Esophagus muscularis mucosa (tissue), 4 donors: ENCODE measurements around the gene STRN3. TPM values are rescaled to one million over a fixed set of nuclear protein-coding genes. Genes with fewer than 3 reads are reported as not detected.
"Not testable (repeated sequence)": the region's sequence is repeated elsewhere in the genome, so short reads cannot be mapped to it uniquely, and the experiment has no call there.

Experiments used
- DNase-seq: peaks from one replicate; pipeline ENCODE4 v3.0.0-alpha.2; 2017; ENCODE audit errors: extremely low spot score
- H3K27ac ChIP-seq, 4 donors: fragments of 200-600 bp; sonication (generic); replicated peaks in 1 of 4; 1 replicate in 3 of 4; 2 replicates in 1 of 4; pipeline ENCODE4 v1.5.1; 2016 to 2019; ENCODE audit warnings: mild to moderate bottlenecking in 1 of 4
- H3K27me3 ChIP-seq, 4 donors: fragments of 200-600 bp; sonication (generic); one replicate each; pipeline versions ENCODE4 v1.5.1 to v1.6.0; 2016 to 2019
- H3K36me3 ChIP-seq, 4 donors: fragments of 200-600 bp; sonication (generic); one replicate each; pipeline ENCODE4 v1.5.1; 2016 to 2019
- H3K4me1 ChIP-seq, 4 donors: fragments of 200-600 bp; sonication (generic); one replicate each; pipeline ENCODE4 v1.5.1; 2016 to 2019
- H3K4me3 ChIP-seq, 4 donors: fragments of 200-600 bp; sonication (generic); 1 replicate in 2 of 4; 2 replicates in 2 of 4; pipeline ENCODE4 v1.5.1; 2016 to 2019; ENCODE audit warnings: mild to moderate bottlenecking in 4 of 4, moderate library complexity in 1 of 4
- H3K9me3 ChIP-seq, 4 donors: fragments of 200-600 bp; sonication (generic); 1 replicate in 3 of 4; 2 replicates in 1 of 4; pipeline ENCODE4 v1.5.1; 2016 to 2019
- CTCF ChIP-seq, 3 experiments: fragments of 200-600 bp in 2 of 3; fragments of 450-650 bp in 1 of 3; sonication (generic) in 2 of 3; IDR thresholded peaks; one replicate each; pipeline ENCODE4 v1.5.1; 2017 to 2019; ENCODE audit warnings: antibody characterized with exemption in 3 of 3, mild to moderate bottlenecking in 2 of 3, moderate library complexity in 1 of 3
- EP300 ChIP-seq: sonication (generic); formaldehyde crosslinking; IDR thresholded peaks from one replicate; pipeline ENCODE4 v1.6.1; 2017; ENCODE audit warnings: antibody characterized with exemption
- POLR2A ChIP-seq: fragments of 450-650 bp; IDR thresholded peaks from one replicate; pipeline ENCODE4 v1.6.1; 2017; ENCODE audit warnings: antibody characterized with exemption, moderate library complexity, mild to moderate bottlenecking, low read depth
- POLR2AphosphoS5 ChIP-seq, 2 donors: sonication (generic); formaldehyde crosslinking; IDR thresholded peaks; one replicate each; pipeline ENCODE4 v1.6.1; 2017; ENCODE audit warnings: antibody characterized with exemption in 2 of 2
- WGBS: methylation state at CpG from one replicate; pipeline ENCODE4 v1.1.5; 2018; 5-methylcytosine and 5-hydroxymethylcytosine counted together
- intact Hi-C: fragments of 100-400 bp; cut with DNase I; formaldehyde crosslinking; loops from one replicate; pipeline ENCODE4 v1.15.1; 2023
- total RNA-seq, 4 donors: library from RNA; depleted of rRNA; stranded (reverse); fragments of >200 nt; gene quantifications; one replicate each; pipeline versions ENCODE4 v1.1.0 to v1.2.1, GENCODE V29; 2016

Gene STRN3
- total RNA-seq, 4 donors from 2014 or later: 54.5 to 90.1 (median 68.9) TPM

- Histone ChIP-seq H3K9me3 (peaks cover 0 to 4% (median 3%) of the 10 kb centered on the region in 4 donors), H3K4me3 (no peak overlapping the region), H3K27me3 (no peaks in the 10 kb centered on the region), H3K4me1 (peaks cover 0 to 72% (median 69%) of the 10 kb centered on the region in 4 donors), H3K36me3 (peaks cover 0 to 4% (median 1%) of the 10 kb centered on the region in 4 donors), H3K27ac (no peak overlapping the region)
- 78% methylated on average over 5 of the region's 5 CpGs for WGBS
- TF ChIP-seq POLR2A: no peak
- no peak for TF ChIP-seq POLR2AphosphoS5 (IDR thresholded peaks at IDR 0.05)
- TF ChIP-seq EP300: no peak
- TF ChIP-seq CTCF (IDR thresholded peaks at IDR 0.05): no peak
- DNase-seq: no peak
- intact Hi-C loops: no loop called here
Measured at GRCh38 chr14:30971586-30971985, 54.6 kb downstream of the STRN3 start.

GRCh38 chr14:30969796-30970195 is 56.4 kb downstream of the STRN3 start:
- H3K27ac ChIP-seq, H3K4me3 ChIP-seq, DNase-seq, intact Hi-C loops, H3K27me3 ChIP-seq: not testable (repeated sequence)
- 93% methylated on average over 4 of the region's 4 CpGs for WGBS
- Histone ChIP-seq H3K36me3 (peaks cover 0 to 11% (median 5%) of the 10 kb centered on the region in 4 donors), H3K9me3 (peaks cover 0 to 11% (median 10%) of the 10 kb centered on the region in 4 donors), H3K4me1 (peaks cover 0 to 55% (median 53%) of the 10 kb centered on the region in 4 donors)

- 90% methylated on average over 11 of the region's 11 CpGs for WGBS
Measured at GRCh38 chr14:30967364-30968098, 58.6 kb downstream of the STRN3 start.

GRCh38 chr14:30966415-30967363 is 59.5 kb downstream of the STRN3 start:
- intact Hi-C loops: no loop called here
- TF ChIP-seq CTCF (IDR thresholded peaks at IDR 0.05): no peak
- TF ChIP-seq POLR2A: no peak
- TF ChIP-seq POLR2AphosphoS5 (IDR thresholded peaks at IDR 0.05): no peak
- TF ChIP-seq EP300: no peak
- Histone ChIP-seq H3K4me3 (no peak overlapping the region), H3K36me3 (peaks cover 0 to 16% (median 7%) of the 10 kb centered on the region in 4 donors), H3K27ac (no peak overlapping the region), H3K27me3 (no peaks in the 10 kb centered on the region), H3K9me3 (peaks cover 0 to 11% (median 10%) of the 10 kb centered on the region in 4 donors), H3K4me1 (peaks cover 0 to 50% (median 33%) of the 10 kb centered on the region in 4 donors)
- 96% methylated on average over 15 of the region's 15 CpGs for WGBS
- DNase-seq: no peak

More at GRCh38 chr14:30967364-30968098, 58.6 kb downstream of the STRN3 start:
- H3K4me3 ChIP-seq, DNase-seq, H3K27me3 ChIP-seq, H3K27ac ChIP-seq, intact Hi-C loops: not testable (repeated sequence)
- Histone ChIP-seq H3K4me1 (peaks cover 0 to 51% (median 35%) of the 10 kb centered on the region in 4 donors), H3K36me3 (peaks cover 0 to 16% (median 7%) of the 10 kb centered on the region in 4 donors), H3K9me3 (peaks cover 0 to 11% (median 10%) of the 10 kb centered on the region in 4 donors)

GRCh38 chr14:30965861-30966260 is 60.3 kb downstream of the STRN3 start:
- H3K27me3 ChIP-seq, H3K27ac ChIP-seq, H3K4me3 ChIP-seq, DNase-seq, intact Hi-C loops: not testable (repeated sequence)
- Histone ChIP-seq H3K9me3 (peaks cover 0 to 11% (median 10%) of the 10 kb centered on the region in 4 donors), H3K36me3 (peaks cover 0 to 16% (median 7%) of the 10 kb centered on the region in 4 donors), H3K4me1 (peaks cover 0 to 50% (median 30%) of the 10 kb centered on the region in 4 donors)
- WGBS: 95% methylated on average over 8 of the region's 8 CpGs

GRCh38 chr14:30962537-30962936 is 63.6 kb downstream of the STRN3 start:
- Histone ChIP-seq H3K36me3 (peaks cover 0 to 16% (median 7%) of the 10 kb centered on the region in 4 donors), H3K4me1 (peaks cover 4 to 67% (median 48%) of the 10 kb centered on the region in 4 donors), H3K9me3 (peaks cover 0 to 11% (median 10%) of the 10 kb centered on the region in 4 donors)
- intact Hi-C loops, H3K4me3 ChIP-seq, DNase-seq, H3K27ac ChIP-seq, H3K27me3 ChIP-seq: not testable (repeated sequence)
- WGBS: 91% methylated on average over 2 of the region's 2 CpGs
